ENCODE data around the gene TTC7B. TPM values are rescaled to one million over a fixed set of nuclear protein-coding genes. Genes with fewer than 3 reads are reported as not detected.

TTC7B gene
- total and polyA plus RNA-seq, 2 of the 8 experiments (the other 6 are each of a cell fraction or from before 2014, with no cell fraction given), result 23.7 to 34.0 TPM

DNA sequence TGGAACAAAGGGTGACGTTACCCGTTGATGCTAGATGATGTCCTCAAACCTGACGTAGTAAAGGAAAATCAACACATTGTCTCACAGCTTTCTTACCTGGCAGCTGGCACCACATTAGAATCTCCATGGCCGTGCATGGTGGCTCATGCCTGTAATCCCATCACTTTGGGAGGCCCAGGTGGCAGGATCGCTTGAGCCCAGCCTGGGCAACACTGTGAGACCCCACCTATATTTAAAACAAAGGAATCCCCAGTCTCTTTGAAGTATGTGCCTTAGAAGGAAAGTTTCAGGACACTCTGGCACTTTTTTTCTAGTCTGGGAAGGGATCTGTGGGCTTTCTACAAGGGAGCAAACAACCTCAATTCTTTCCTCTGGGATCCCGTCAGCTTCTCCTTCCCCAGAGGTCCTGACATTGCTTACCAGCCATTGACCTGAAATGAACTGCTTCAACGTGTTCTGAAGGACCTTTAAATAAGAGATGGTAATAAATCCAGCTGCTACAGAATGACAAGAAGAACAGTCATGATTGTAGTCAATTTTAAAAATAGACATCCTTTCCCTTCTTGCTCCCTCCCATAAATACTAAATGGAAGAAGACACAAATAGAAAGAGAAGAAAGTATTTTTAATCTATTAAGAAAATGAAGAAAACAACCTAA is 33.7 kb upstream of the TTC7B start:
- peaks cover 0 to 2% (median 0%) of the 10 kb centered on the region in 4 experiments; a peak in 1 of 7 replicates for H3K4me1 ChIP-seq (replicated peaks in 1 of 4; ENCODE audit: control insufficient read depth in 3 of 4, insufficient read depth in 4 of 4, low read length in 3 of 4)
- no peak overlapping the region for H4K91ac ChIP-seq (replicated peaks; ENCODE audit: insufficient read length, low read length)
- H3K9ac ChIP-seq (replicated peaks in 1 of 4; ENCODE audit: extremely low read depth in 1 of 4, low read depth in 3 of 4, low read length in 3 of 4), result no peak overlapping the region
- peak overlapping the region; percentile 18; the same call in 1 of the 2 replicates for H2BK5ac ChIP-seq (ENCODE audit: low read depth, low read length)
- H3K4ac ChIP-seq (replicated peaks; ENCODE audit: insufficient read length, low read depth, low read length), result no peak overlapping the region
- H3K9me3 ChIP-seq (ENCODE audit: insufficient read depth in 2 of 2, low read depth in 1 of 2, low read length in 1 of 2), result no peaks in the 10 kb centered on the region
- ChIA-PET CTCF (ENCODE audit: partially characterized antibody) (interaction anchor here (2.5 kb wide), 1 partner anchor 92 kb away, joined by 7 read pairs; no protein-coding TSS in a partner anchor), POLR2A (ENCODE audit: partially characterized antibody) (interaction anchor here (1.1 kb wide), 1 partner anchor 10 kb away, joined by 3 read pairs; no protein-coding TSS in a partner anchor)
- H3K79me2 ChIP-seq (ENCODE audit: control insufficient read depth in 1 of 2, insufficient read depth in 2 of 2, low read length in 2 of 2), result no peaks in the 10 kb centered on the region
- no peak overlapping the region for H2BK120ac ChIP-seq (replicated peaks; ENCODE audit: low read depth, low read length)
- H2BK15ac ChIP-seq (ENCODE audit: low read length), result no peak overlapping the region
- H2AK5ac ChIP-seq (ENCODE audit: low read depth, low read length), result peak overlapping the region; percentile 2; the same call in 1 of the 2 replicates
- WGBS, 2 experiments (ENCODE audit: extremely low coverage in 1 of 2, insufficient coverage in 1 of 2, insufficient read length in 1 of 2, insufficient replicate concordance in 2 of 2, low coverage in 1 of 2, low lambda C conversion rate in 2 of 2, missing lambda C conversion rate in 1 of 2), result 87% methylated on average over 7 of the region's 7 CpGs; no CpG with 5 or more reads in 1 of the 2 experiments
- FAIRE-seq, result no peak
- H2BK20ac ChIP-seq (ENCODE audit: low read length), result no peak overlapping the region
- no peak overlapping the region for H3K18ac ChIP-seq (ENCODE audit: extremely low read depth, low read length)
- H2AFZ ChIP-seq (ENCODE audit: low read length), result no peak overlapping the region
- H4K20me1 ChIP-seq (replicated peaks in 1 of 2; ENCODE audit: control insufficient read depth in 1 of 2, insufficient read depth in 2 of 2, low read length in 2 of 2), result no peaks in the 10 kb centered on the region
- no peak overlapping the region for H4K8ac ChIP-seq (ENCODE audit: extremely low read depth, insufficient read depth, low read length)
- H3K23me2 ChIP-seq (ENCODE audit: low read depth, low read length), result no peaks in the 10 kb centered on the region
- H3K23ac ChIP-seq (ENCODE audit: insufficient read length), result no peak overlapping the region
- H3K36me3 ChIP-seq (ENCODE audit: control insufficient read depth in 2 of 4, insufficient read depth in 4 of 4, low read length in 3 of 4), result no peaks in the 10 kb centered on the region; a peak in 1 of 8 replicates
- no peak overlapping the region for H3K27ac ChIP-seq (ENCODE audit: low read depth, low read length)
- H3K27me3 ChIP-seq (replicated peaks in 1 of 4; ENCODE audit: control insufficient read depth in 3 of 4, extremely low read depth in 1 of 4, insufficient read depth in 3 of 4, low read length in 3 of 4), result no peaks in the 10 kb centered on the region
- no peak overlapping the region for H3K4me2 ChIP-seq (ENCODE audit: insufficient read depth in 1 of 2, low read depth in 2 of 2, low read length in 2 of 2)
- no peak overlapping the region for H4K5ac ChIP-seq (ENCODE audit: insufficient read length, low read depth, low read length)
- no peak overlapping the region for H3K14ac ChIP-seq (ENCODE audit: insufficient read length)
- DNase-seq (ENCODE audit: low read depth in 1 of 2, low spot score in 2 of 2), result peak in 1 of 2 experiments; percentile 26
- no peak overlapping the region for H3K56ac ChIP-seq (replicated peaks; ENCODE audit: insufficient read length, low read depth, low read length)
- peak overlapping the region; percentile 70 for H2BK12ac ChIP-seq (ENCODE audit: low read depth, low read length)
- H3K79me1 ChIP-seq (ENCODE audit: low read depth, low read length), result no peaks in the 10 kb centered on the region
- no peak overlapping the region for H3K4me3 ChIP-seq (ENCODE audit: extremely low read depth in 1 of 4, insufficient read depth in 2 of 4, low read depth in 3 of 4, low read length in 4 of 4)
